ENCODE measurements around the gene TPRG1L.

Gene TPRG1L

DNA sequence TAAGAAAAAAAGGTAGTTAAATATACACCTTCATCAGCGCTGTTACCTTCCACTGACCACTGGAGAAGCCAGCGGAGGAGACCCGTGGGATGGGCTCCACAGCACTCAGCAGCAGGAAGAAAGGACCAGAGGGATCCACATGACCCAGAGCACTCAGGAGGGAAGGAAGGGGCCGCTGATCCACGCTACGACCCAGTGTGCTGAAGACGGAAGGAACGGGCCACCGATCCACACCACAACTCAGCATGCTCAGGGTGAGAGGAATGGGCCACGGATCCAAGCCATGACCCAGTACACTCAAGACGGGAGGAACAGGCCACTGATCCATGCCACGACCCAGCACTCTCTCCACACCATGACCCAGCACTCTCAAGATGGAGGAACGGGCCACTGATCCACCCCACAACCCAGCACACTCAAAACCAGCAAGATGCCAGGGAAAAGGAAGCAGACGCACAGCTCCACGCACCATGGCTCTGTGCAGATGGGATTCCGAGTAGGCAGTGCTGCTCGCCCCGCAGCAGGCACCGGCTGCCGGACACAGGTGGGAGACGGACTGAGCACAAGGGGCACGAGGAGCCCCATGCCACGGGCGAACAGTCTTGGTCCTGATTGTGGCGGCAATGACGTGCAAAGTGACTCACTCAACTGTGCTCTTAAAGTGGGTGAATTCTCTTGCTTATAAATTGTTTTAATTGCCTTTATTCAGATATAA lies 16.4 kb downstream of the TPRG1L start:
- Histone ChIP-seq H3K27me3 (ENCODE audit: insufficient read depth, poor library complexity, severe bottlenecking) (no peaks in the 10 kb centered on the region), H3K27ac (replicated peaks) (no peak overlapping the region), H3K4me3 (replicated peaks; ENCODE audit: insufficient read depth, low read length) (no peak overlapping the region)
- TF ChIP-seq GABPA (IDR thresholded peaks at IDR 0.05; ENCODE audit: low read depth) (no peak), REST (IDR thresholded peaks at IDR 0.05; ENCODE audit: insufficient replicate concordance, low read depth) (no peak), CTCF (IDR thresholded peaks at IDR 0.05; ENCODE audit: insufficient read depth, low read length) (no peak), POLR2AphosphoS5 (IDR thresholded peaks at IDR 0.05; ENCODE audit: low read depth) (no peak)
- DNase-seq (ENCODE audit: low read depth in 1 of 2, low spot score in 1 of 2), result no peak

- Histone ChIP-seq H3K27ac (replicated peaks) (no peak overlapping the region), H3K4me3 (replicated peaks; ENCODE audit: insufficient read depth, low read length) (no peak overlapping the region), H3K27me3 (ENCODE audit: insufficient read depth, poor library complexity, severe bottlenecking) (no peaks in the 10 kb centered on the region)
- no peak for DNase-seq (ENCODE audit: low read depth in 1 of 2, low spot score in 1 of 2)
- TF ChIP-seq CTCF (IDR thresholded peaks at IDR 0.05; ENCODE audit: insufficient read depth, low read length) (no peak), REST (IDR thresholded peaks at IDR 0.05; ENCODE audit: insufficient replicate concordance, low read depth) (no peak), GABPA (IDR thresholded peaks at IDR 0.05; ENCODE audit: low read depth) (no peak), POLR2AphosphoS5 (IDR thresholded peaks at IDR 0.05; ENCODE audit: low read depth) (no peak)
Observed at GRCh38 chr1:3641816-3642215, 17.0 kb downstream of the TPRG1L start.

DNA sequence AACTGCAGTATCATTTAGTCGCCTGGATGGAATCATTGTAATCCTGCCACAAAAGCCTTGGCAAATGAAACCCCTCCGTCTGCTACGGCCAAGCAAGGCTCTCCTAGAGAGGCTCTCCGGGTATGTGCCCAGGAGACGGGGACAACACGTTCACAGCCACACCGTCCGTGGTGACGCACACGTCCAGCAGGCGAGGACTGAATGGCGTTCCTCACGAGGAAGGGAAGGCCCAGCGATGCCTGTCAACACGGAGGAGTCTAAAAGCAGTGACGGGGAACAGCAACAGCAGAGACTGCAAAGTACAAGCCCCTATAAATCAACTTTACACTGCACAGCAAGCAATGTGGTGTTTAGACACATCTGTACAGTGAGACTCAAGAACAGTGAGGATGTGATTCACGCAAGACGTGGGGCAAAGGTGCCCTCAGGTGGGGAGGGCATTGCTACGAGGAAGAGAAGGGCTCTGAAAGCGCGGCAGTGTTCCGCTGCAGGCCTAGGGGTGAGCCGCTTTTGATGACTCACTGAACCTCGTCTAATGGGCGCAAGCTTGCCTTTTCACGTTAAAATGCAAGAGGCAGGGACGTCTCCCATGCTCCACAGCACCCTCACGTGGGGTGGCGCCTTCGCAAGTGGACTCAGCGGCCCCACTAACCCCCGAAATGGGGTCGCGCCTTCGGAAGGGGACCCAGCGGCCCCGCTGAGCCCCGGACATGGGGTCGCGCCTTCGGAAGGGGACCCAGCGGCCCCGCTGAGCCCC lies 18.3 kb downstream of the TPRG1L start:
- no peaks in the 10 kb centered on the region for H3K27me3 ChIP-seq (ENCODE audit: insufficient read depth, poor library complexity, severe bottlenecking)
- no peak overlapping the region for H3K4me3 ChIP-seq (replicated peaks; ENCODE audit: insufficient read depth, low read length)
- DNase-seq (ENCODE audit: low read depth in 1 of 2, low spot score in 1 of 2), result no peak
- TF ChIP-seq CTCF (IDR thresholded peaks at IDR 0.05; ENCODE audit: insufficient read depth, low read length) (no peak), SPI1 (IDR thresholded peaks at IDR 0.05; ENCODE audit: borderline replicate concordance, low read depth) (no peak), REST (IDR thresholded peaks at IDR 0.05; ENCODE audit: insufficient replicate concordance, low read depth) (no peak), POLR2AphosphoS5 (IDR thresholded peaks at IDR 0.05; ENCODE audit: low read depth) (no peak), GABPA (IDR thresholded peaks at IDR 0.05; ENCODE audit: low read depth) (no peak)
- H3K27ac ChIP-seq (replicated peaks), result no peak overlapping the region

Data from HL-60 (cell line).